Islet of Langerhans (tissue), 1 donor: ENCODE results near the gene EFNA3.

ENCODE experiments used
- FAIRE-seq: peaks from one replicate; lab custom pipeline; 2011; peaks lifted over from hg19 to GRCh38; lab: Jason Lieb, UNC

EFNA3 gene

GRCh38 chr1:155069551-155070157 is 9.0 kb upstream of the EFNA3 start:
- no peak for FAIRE-seq

- FAIRE-seq, result no peak
Measured at GRCh38 chr1:155070158-155070621, 8.4 kb upstream of the EFNA3 start.

GRCh38 chr1:155070721-155071569 is 7.7 kb upstream of the EFNA3 start:
- no peak for FAIRE-seq

GRCh38 chr1:155071701-155072100 is 6.9 kb upstream of the EFNA3 start:
- FAIRE-seq, result no peak

GRCh38 chr1:155072531-155073289 is 5.9 kb upstream of the EFNA3 start:
- no peak for FAIRE-seq

GRCh38 chr1:155073377-155074242 is 5.0 kb upstream of the EFNA3 start:
- FAIRE-seq, result no peak

- FAIRE-seq, result no peak
Measured at GRCh38 chr1:155075535-155075934, 3.1 kb upstream of the EFNA3 start.

- no peak for FAIRE-seq
Measured at GRCh38 chr1:155076371-155076770, 2.3 kb upstream of the EFNA3 start.

- FAIRE-seq, result no peak
Measured at GRCh38 chr1:155077346-155077745, 1.3 kb upstream of the EFNA3 start.

- no peak for FAIRE-seq
Measured at GRCh38 chr1:155077758-155078445, 735 bp upstream of the EFNA3 start.

- no peak for FAIRE-seq
Measured at GRCh38 chr1:155079210-155079486, 511 bp downstream of the EFNA3 start.

GRCh38 chr1:155079487-155080311 is 1.1 kb downstream of the EFNA3 start:
- no peak for FAIRE-seq

GRCh38 chr1:155080312-155081228 is 1.9 kb downstream of the EFNA3 start:
- FAIRE-seq, result no peak

GRCh38 chr1:155081472-155082300 is 3.0 kb downstream of the EFNA3 start:
- no peak for FAIRE-seq

GRCh38 chr1:155082301-155083051 is 3.8 kb downstream of the EFNA3 start:
- no peak for FAIRE-seq

GRCh38 chr1:155083052-155083541 is 4.5 kb downstream of the EFNA3 start:
- no peak for FAIRE-seq

GRCh38 chr1:155083865-155084721 is 5.5 kb downstream of the EFNA3 start:
- FAIRE-seq, result no peak
